Nephron progenitor cell (in vitro differentiated cells): Measurements from ENCODE around the gene DAPK1.

Experiments
- DNase-seq: peaks from one replicate; pipeline ENCODE4 v3.0.0; 2021
- H3K27ac Mint-ChIP-seq: 2 replicates; pipeline ENCODE4 v1.8.0; 2021; ENCODE audit warnings: mild to moderate bottlenecking, moderate library complexity, mixed read lengths
- H3K27me3 Mint-ChIP-seq: 2 replicates; pipeline ENCODE4 v1.8.0; 2021; ENCODE audit warnings: mild to moderate bottlenecking, low read depth, mixed read lengths; ENCODE audit not compliant: poor library complexity
- H3K36me3 Mint-ChIP-seq: 2 replicates; pipeline ENCODE4 v1.8.0; 2021; ENCODE audit warnings: low read depth, mixed read lengths
- H3K4me1 Mint-ChIP-seq: 2 replicates; pipeline ENCODE4 v1.8.0; 2021; ENCODE audit warnings: mixed read lengths
- H3K4me3 Mint-ChIP-seq: 2 replicates; pipeline ENCODE4 v1.8.0; 2021; ENCODE audit warnings: mild to moderate bottlenecking, moderate library complexity, mixed read lengths
- H3K9me3 Mint-ChIP-seq: 2 replicates; pipeline ENCODE4 v1.8.0; 2021; ENCODE audit warnings: mild to moderate bottlenecking, moderate library complexity, mixed read lengths
- TF ChIP-seq, protein P1 (sequence below): fragments of 200-600 bp; sonication (generic); IDR thresholded peaks from 2 replicates; pipeline ENCODE4 v1.5.0; 2021; ENCODE audit warnings: antibody characterized with exemption

The DAPK1 gene

DNA sequence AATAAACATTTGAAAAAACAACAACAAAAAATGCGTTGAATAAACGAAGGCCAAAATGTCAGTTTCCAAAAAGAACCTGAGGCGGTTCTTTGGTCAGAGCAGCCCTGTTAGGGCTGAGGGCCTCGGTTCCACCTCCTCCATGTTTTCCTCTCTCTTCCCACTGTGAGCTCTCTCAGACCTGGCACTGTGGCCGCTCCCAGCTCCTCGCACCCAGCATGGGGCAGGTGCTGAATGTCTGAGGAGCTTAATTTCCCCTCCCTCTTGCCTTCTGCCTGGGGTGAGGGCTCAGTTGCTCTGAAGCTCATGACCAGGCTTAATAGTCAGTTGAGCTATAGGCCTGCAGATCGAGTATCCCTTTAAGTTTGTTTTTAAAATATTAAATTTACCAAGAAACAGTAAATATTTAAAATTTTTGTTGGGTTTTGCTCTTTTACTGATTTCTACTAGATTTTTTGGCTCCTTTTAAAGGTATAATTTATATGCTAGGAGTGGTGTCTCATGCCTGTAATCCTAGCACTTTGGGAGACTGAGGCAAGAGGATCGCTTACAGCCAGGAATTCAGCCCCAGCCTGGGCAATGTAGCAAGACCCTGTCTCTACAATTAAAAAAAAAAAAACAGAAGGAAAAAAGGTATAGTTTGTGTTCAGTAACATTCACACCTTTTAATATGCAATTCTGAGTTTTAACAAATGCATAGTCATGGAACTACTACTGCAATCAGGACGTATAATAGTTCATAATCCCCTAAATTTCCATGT, 28.1 kb downstream of the DAPK1 start:
- no peak overlapping the region for H3K4me3 Mint-ChIP-seq
- H3K27me3 Mint-ChIP-seq = no peaks in the 10 kb centered on the region
- TF ChIP-seq, protein P1, sequence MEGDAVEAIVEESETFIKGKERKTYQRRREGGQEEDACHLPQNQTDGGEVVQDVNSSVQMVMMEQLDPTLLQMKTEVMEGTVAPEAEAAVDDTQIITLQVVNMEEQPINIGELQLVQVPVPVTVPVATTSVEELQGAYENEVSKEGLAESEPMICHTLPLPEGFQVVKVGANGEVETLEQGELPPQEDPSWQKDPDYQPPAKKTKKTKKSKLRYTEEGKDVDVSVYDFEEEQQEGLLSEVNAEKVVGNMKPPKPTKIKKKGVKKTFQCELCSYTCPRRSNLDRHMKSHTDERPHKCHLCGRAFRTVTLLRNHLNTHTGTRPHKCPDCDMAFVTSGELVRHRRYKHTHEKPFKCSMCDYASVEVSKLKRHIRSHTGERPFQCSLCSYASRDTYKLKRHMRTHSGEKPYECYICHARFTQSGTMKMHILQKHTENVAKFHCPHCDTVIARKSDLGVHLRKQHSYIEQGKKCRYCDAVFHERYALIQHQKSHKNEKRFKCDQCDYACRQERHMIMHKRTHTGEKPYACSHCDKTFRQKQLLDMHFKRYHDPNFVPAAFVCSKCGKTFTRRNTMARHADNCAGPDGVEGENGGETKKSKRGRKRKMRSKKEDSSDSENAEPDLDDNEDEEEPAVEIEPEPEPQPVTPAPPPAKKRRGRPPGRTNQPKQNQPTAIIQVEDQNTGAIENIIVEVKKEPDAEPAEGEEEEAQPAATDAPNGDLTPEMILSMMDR = no peak
- H3K36me3 Mint-ChIP-seq = peaks cover 46% of the 10 kb centered on the region
- peak overlapping the region; percentile 74 for H3K27ac Mint-ChIP-seq
- no peaks in the 10 kb centered on the region for H3K9me3 Mint-ChIP-seq
- DNase-seq = no peak
- peaks cover 20% of the 10 kb centered on the region for H3K4me1 Mint-ChIP-seq

DNA sequence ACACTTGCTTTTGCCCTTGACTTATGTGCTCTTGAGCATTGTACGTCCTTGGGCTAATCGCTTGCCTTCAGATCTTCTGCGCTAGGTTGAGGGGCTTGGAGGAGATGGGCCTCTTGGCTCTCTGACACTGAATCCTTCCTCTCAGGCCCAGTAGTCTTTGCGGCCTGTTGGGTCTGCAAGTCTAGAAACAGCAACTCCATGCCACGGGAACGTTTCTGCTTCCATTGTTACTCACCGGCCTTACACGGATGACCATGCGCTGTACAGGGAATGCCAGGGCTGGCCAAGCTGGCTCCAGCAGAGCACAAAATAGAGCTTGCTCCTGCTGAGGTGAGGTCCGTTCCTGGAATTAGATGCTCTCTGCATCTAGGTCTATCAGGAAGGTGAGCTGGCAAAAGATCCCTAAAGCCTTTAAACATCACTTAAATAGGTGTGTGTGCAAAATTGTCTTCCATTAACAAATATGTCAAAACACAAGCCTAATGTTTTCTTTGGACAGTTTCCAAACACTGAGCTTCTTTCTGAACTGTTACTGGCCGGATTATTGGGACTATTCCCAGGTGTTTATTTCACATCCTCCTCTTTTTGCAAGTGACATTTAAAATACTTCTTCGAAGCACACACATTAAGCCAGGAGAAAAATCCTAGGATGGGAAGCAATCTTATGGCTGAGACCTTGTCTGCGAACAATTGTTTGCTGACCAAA, 29.7 kb downstream of the DAPK1 start:
- TF ChIP-seq, protein P1 = no peak
- DNase-seq = no peak
- H3K4me1 Mint-ChIP-seq = peaks cover 32% of the 10 kb centered on the region
- H3K27ac Mint-ChIP-seq = no peak overlapping the region
- H3K4me3 Mint-ChIP-seq = no peak overlapping the region
- H3K27me3 Mint-ChIP-seq = no peaks in the 10 kb centered on the region
- H3K9me3 Mint-ChIP-seq = no peaks in the 10 kb centered on the region
- peaks cover 32% of the 10 kb centered on the region for H3K36me3 Mint-ChIP-seq

DNA sequence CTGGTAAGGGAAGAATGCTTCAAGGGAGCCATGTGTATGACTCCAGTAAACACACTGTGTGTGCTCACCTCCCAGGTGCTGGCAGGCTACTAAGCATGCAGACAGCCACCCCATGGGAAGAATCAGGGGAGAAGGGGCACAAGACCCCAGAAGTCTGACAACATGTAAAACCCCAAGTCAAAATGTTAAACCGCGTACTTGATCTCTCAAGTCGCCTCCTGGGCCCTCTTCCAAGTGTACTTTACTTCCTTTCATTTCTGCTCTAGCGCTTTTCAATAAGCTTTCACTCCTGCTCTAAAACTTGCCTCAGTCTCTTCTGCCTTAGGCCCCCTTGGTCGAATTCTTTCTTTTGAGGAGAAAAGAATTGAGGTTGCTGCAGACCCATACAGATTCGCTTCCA, 31.3 kb downstream of the DAPK1 start:
- Mint-ChIP-seq H3K4me1 (peaks cover 32% of the 10 kb centered on the region), H3K27ac (peak overlapping the region; percentile 92), H3K27me3 (no peaks in the 10 kb centered on the region), H3K9me3 (no peaks in the 10 kb centered on the region), H3K4me3 (no peak overlapping the region), H3K36me3 (peaks cover 27% of the 10 kb centered on the region)
- TF ChIP-seq, protein P1 = no peak
- DNase-seq = no peak

DNA sequence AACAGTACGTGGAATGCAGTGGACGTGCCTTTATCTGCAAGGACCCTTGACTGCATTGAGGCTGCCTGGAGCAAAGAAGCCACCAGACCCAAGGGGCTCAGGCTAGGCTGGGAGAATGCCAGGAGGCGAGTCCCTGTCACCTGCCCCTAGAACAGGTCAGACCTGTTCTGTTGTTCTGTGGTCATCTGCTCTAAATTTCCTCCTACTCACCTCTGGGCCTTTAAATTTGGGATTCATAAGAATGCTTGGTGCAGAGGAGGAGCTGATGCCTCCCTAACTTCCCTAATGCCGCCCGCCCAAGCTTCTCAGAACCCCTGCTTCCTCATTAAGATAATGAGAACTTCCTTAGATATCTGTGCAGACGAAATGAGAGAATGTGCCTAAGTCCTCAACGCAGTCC, 32.0 kb downstream of the DAPK1 start:
- Mint-ChIP-seq H3K36me3 (peaks cover 21% of the 10 kb centered on the region), H3K27me3 (no peaks in the 10 kb centered on the region), H3K4me1 (peaks cover 33% of the 10 kb centered on the region), H3K4me3 (no peak overlapping the region), H3K27ac (peak overlapping the region; percentile 58), H3K9me3 (no peaks in the 10 kb centered on the region)
- TF ChIP-seq, protein P1 = no peak
- no peak for DNase-seq

DNA sequence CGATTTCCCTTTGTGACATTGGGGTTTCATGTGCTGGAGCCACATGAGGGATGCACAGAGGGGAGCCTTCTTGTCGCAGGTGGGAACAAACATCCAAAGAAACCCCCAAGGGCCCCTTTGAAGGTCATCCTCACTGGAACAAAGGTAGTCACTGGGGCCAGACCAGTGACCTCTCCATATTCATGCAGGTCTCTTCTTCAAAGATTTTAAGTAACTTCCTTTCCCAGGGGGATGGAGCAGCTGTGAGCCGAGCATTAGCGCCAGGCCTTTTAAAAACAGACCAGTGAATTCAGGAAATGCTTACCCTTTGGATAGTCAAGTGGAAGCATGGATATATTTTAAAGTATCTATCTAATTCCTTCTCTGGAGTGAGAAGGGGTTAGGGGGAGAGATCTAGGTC, 33.0 kb downstream of the DAPK1 start:
- H3K4me3 Mint-ChIP-seq = no peak overlapping the region
- no peaks in the 10 kb centered on the region for H3K27me3 Mint-ChIP-seq
- TF ChIP-seq, protein P1 = no peak
- no peaks in the 10 kb centered on the region for H3K9me3 Mint-ChIP-seq
- H3K27ac Mint-ChIP-seq = peak overlapping the region; percentile 91
- no peak for DNase-seq
- H3K4me1 Mint-ChIP-seq = peaks cover 42% of the 10 kb centered on the region
- peaks cover 13% of the 10 kb centered on the region for H3K36me3 Mint-ChIP-seq
